Stimulated activated naive CD4-positive, alpha-beta T cell (primary cell): ENCODE results near the gene ATXN1.
"Not testable (repeated sequence)": the region's sequence is repeated elsewhere in the genome, so short reads cannot be mapped to it uniquely, and the experiment has no call there.

Experiments
- DNase-seq, 6 experiments: peaks; one replicate each; lab custom pipeline; 2025; lab: John Stamatoyannopoulos, UW

Gene ATXN1

GRCh38 chr6:16644540-16645250, 116.6 kb downstream of the ATXN1 start:
- DNase-seq: no peak

- DNase-seq: no peak
Observed at GRCh38 chr6:16639684-16640480, 121.4 kb downstream of the ATXN1 start.

DNA sequence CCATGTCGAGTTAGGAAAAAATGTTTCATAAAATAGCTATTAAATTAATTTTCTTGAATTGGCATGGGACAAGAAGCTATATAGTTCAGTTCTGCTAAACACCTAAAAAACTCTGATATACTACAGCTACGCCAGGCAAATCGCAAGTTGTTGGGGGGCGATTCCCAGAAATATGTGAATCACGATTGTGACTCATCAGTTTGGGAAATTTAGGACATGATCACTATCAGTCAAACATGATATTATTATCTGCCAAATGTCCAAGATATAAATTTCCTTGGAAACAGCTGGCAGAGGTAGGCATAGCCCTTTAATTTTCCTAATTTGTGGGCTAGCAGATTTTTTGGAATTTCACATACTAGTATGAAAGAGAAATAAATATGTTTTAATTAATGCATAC, 123.6 kb downstream of the ATXN1 start:
- no peak for DNase-seq

- DNase-seq: no peak
Observed at GRCh38 chr6:16635810-16636602, 125.3 kb downstream of the ATXN1 start.

GRCh38 chr6:16635291-16635809, 125.9 kb downstream of the ATXN1 start:
- DNase-seq: no peak

DNA sequence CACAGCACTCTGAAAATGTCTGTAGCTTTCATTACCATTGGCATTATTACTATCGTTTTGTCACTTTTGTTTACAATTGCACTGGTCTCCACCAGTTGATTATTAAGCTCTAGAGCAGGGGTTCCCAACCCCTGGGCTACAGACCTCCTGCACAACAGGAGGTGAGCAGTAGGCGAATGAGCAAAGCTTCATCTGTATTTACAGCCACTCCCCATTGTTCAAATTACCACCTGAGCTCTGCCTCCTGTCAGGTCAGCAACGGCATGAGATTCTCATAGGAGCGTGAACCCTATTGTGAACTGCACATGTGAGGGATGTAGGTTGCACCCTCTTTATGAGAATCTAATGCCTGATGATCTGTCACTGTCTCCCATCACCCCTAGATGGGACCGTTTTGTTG, 126.4 kb downstream of the ATXN1 start:
- DNase-seq: no peak

DNA sequence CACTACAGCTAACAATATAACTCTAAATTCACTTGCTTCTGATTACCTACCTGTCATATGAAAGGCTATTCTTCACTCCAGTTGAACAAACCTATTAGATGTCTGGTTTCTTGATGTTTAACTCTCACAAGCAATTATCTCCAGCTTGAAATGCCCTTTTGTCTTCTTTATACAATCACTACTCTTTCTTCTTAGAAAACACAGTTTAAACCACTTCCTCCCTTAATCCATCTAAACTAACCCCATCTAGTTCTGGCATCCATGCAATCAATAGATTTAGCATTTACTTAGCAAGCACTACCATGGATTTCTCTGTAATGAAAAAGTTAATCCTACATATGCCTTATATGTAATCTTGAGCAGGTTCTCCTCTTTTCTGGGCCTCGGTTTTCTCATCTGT, 127.3 kb downstream of the ATXN1 start:
- DNase-seq: no peak

GRCh38 chr6:16633465-16633864, 127.8 kb downstream of the ATXN1 start:
- DNase-seq: no peak

- no peak for DNase-seq
Observed at GRCh38 chr6:16632101-16632500, 129.2 kb downstream of the ATXN1 start.

- DNase-seq: no peak
Observed at GRCh38 chr6:16630026-16630643, 131.1 kb downstream of the ATXN1 start.

GRCh38 chr6:16628580-16628979, 132.7 kb downstream of the ATXN1 start:
- DNase-seq: not testable (repeated sequence)

DNA sequence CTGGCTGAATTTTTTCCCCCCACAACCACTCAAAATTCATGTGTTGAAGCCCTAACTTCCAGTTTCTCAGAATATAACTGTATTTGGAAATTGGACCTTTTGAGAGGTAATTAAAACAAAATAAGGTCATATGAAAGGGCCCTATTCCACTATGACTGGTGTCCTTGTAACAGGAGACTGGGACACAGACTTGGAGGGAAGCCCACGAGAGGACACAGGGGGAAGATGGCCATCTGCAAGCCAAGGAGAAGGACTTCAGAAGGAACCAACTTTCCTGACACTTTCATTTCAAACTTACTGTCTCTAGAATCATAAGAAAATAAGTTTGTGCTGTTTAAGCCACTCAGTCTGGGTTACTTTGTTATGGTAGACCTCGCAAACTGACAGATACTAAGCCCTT, 134.6 kb downstream of the ATXN1 start:
- DNase-seq: no peak

DNA sequence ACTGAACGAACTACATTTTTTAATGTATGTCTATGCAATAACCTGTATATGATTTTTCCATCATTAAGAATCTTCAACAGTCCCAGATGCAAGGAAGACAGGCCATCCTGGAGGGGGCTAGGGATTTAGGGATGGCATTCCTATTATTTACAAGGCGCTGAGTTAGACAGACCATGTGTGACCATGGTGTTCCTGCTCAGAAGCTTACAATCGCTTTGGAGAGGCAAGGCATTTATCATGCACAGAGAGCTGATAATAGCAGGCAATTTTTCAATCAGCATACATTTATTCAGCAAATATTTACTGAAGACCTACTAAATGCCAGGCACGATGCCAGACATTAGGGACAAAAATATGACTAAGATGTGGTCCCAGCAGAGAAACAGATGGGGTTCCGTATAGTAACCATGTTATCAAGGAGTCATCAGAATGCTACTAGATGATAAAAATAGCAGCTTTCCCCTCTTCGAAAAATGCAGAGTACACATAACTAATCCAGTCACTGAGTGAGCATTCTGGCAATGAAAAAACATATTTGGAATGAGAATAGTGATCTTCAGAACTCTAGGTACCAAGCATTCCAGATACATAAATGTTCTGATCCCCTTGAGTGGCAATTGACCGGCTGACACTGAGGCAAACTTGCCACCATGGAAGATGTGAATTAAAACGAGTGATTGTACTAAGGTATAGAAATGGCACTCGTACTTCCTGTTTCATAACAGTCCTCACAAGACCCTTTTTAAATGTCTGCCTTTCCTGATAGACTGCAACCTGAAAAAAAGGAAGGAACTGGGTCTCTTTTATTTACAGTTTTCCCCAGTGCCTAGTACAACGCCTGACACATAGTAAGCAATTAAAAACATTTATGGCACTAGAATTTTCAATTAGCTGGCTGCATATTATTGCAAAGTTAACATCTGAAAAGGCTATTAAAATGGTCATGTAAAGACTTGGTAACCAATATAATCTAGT, 135.7 kb downstream of the ATXN1 start:
- no peak for DNase-seq

- no peak for DNase-seq
Observed at GRCh38 chr6:16624636-16625290, 136.5 kb downstream of the ATXN1 start.

DNA sequence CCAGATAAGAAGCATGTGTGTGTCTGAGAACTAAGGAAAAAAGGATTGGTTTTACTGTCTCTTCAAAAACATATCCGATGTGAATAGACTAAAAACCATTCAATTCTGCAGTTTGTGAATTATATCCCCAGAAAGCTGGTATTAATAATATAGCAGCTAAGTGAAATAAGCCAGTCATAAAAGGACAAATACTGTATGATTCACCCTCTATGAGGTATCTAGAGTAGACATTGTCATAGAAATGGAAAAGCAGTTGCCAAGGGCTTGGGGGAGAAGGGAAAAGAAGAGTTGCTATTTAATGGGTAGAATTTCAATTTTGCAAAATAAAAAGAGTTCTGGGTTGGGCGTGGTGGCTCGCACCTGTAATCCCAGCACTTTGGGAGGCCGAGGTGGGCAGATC, 137.5 kb downstream of the ATXN1 start:
- no peak for DNase-seq

DNA sequence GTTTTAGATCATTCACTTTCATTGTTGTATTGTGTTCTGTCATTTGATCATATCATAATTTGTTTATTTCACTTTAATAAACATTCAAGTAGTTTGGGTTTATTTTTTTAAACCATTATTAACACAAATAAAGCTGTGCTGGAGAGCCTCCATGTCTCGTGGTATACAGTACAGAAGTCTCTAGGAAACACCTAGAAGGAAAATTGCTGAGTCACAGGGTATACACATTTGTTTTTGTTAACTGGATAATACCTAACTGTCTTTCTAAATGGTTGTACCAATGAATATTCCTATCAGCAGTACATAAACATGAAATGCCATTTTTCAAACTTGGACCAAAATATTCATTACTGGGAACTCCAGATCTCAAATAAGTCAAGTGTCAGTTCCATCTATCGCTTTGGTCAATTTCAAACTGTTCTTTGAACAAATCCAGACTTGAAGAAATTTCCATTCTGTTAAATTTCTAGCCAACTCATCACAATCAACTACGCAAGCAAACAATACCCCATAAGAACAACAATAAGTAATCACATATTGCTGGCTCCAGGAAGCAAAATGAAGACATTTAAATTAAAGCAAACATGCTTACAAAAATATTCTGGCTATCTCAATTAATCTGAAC, 138.1 kb downstream of the ATXN1 start:
- DNase-seq: no peak

DNA sequence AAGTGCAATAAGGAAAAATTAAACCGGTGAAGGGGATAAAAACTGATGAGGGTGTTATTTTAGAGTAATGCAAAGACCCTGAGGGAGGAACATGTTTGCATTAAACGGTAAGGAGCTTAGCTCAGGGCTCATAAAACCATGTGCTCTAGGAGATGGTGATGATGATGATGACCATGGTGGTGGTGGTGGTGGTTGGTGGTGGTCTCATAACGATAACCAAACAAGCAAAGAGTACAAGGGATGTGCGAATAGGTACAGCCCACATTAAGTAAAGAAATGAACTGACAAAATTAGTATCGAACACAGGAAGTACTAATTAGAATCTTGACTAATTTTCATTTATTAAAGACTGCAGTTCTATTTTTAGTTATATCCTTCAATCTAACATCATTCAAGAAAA, 139.1 kb downstream of the ATXN1 start:
- no peak for DNase-seq

DNA sequence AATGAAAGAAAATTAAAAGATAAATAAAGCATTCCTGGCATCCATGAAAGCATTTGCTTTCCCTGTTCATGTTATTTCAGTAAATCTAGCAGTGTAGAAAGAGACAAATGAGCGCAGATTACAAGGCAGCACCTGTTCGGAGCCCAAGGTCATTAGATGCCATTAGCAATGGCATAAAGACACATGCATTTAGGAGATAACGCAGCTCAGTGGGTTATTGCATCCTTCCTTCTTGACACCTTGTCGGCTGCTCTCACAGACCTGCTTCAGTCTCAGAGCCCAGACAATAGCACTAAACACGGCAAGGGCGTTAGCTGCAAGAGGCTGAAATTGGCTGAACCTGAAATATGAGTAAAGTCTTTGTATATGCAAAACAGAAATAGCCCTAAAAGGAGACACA, 140.3 kb downstream of the ATXN1 start:
- no peak for DNase-seq

DNA sequence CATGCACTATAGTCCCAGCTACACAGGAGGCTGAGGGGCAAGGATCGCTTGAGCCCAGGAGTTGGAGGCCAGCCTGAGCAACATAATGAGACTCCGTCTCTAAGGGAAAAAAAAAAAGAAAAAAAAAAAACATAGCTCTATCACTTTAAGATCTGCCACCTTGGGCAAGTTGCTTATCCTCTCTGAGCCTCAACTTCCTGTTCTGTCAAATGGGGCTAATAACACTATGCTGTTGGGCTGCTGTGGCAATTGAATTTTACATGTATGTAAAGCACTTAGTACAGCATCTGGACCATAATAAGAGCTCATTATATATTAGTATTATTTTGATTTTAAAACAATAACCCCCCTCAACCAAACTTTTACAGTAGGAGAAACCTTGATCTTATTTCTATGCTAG, 141.5 kb downstream of the ATXN1 start:
- no peak for DNase-seq

GRCh38 chr6:16618962-16619361, 142.3 kb downstream of the ATXN1 start:
- DNase-seq: no peak
